Fibroblast of peridontal ligament (primary cell): ENCODE measurements around the gene OR1J2.
"Not testable (repeated sequence)": the region's sequence is repeated elsewhere in the genome, so short reads cannot be mapped to it uniquely, and the experiment has no call there.

Experiments
- DNase-seq: peaks from one replicate; pipeline ENCODE4 v3.0.0-alpha.2; 2010; ENCODE audit errors: extremely low read depth

OR1J2 gene, protein sequence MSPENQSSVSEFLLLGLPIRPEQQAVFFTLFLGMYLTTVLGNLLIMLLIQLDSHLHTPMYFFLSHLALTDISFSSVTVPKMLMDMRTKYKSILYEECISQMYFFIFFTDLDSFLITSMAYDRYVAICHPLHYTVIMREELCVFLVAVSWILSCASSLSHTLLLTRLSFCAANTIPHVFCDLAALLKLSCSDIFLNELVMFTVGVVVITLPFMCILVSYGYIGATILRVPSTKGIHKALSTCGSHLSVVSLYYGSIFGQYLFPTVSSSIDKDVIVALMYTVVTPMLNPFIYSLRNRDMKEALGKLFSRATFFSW

DNA sequence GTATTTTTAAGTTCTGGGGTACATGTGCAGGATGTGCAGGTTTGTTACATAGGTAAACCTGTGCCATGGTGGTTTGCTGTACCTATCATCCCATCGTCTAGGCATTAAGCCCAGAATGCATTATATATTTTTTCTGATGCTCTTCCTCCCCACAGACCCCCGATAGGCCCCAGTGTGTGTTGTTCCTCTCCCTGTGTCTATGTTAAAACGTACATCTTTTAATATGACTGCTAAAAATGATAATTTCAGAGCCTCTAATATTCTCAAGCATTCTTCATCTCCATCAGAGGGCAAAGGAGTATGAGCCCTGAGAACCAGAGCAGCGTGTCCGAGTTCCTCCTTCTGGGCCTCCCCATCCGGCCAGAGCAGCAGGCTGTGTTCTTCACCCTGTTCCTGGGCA lies at the start of gene OR1J2:
Gene OR1J2 (plus strand): TSS at position 301 of the 400 bp plus-strand sequence. CDS start 0 bp downstream, at position 301.
- no peak for DNase-seq

DNA sequence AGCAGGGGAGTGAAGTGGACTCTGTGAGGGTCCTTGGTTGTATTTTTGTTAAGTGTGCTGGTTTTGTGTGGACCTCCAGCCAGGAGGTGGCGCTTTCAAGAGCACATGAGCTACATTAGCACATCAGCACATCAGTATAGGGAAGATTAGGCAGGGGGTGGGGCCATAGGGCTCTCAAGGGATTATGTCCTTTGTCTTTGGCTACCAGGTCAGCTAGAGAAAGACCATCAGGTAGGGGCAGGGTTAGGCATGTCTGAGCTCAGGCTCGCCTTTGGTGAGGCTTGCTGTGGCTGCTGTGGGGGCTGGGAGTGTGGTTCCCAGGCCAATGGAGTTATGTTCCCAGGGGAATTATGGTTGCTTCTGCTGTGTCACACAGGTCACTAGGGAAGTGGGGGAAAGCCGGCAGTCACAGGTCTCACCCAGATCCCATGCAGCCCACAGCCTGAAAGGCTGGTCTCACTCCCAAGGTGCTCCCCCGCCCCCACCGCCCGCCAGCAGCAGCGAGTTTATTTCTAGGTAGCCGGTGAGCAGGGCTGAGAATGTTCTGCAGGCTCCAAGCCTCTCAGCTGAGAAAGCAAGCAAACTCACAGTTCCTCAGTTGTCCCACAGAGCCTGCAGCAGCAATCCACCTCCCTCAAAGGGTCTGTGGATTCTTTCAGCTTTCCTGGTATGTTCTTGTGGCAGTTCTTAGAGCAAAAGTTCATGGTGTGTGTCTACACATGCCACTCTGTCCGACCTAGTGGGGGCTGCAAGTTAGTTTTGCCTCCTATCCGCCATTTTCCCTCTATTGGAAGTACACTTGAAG lies 46.6 kb upstream of the OR1J2 start:
- DNase-seq, result no peak

DNA sequence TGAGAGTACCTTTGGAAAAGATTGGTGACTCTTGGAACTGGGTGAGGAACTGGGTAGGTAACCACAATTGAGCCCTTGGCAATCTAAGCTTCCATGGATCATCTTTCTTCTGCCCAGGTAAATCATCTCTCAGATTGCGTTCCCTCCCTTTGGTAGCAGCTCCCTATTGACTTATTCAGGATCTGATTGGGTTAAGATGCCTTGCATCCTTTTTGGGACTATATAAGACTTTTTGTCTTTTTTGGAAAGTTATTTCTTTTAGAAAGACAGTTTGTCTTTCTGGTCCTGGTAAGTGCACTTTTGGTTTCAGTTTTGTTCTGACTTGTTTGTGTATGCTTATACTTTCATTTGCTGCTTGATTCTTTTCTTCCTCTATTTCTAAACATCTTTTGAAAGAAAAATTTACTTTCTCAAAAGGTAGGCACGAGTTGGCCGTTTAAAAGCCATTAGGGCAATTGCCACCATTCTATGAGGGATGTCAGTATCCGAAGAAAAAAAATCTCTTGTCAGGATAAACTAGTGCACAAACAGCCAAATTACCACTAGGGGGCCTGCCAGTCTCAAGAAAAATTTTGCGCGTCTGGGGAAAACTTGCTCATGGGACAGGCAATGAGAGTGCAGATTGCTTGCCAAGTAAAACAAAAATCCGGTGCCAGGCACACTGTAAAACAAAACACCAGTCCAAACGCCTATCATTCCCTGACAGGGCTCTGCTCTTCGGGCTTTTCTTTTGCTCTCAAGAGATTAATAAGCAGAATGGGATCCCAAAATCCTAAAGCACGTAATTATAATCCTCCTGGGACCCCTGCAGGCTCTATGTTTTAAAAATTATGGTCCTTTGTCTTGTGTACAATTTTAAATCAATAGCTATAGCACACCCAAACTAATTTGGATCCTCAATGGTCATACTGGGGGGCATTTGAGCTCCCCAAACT lies 45.7 kb upstream of the OR1J2 start:
- peak; percentile 97 for DNase-seq

DNA sequence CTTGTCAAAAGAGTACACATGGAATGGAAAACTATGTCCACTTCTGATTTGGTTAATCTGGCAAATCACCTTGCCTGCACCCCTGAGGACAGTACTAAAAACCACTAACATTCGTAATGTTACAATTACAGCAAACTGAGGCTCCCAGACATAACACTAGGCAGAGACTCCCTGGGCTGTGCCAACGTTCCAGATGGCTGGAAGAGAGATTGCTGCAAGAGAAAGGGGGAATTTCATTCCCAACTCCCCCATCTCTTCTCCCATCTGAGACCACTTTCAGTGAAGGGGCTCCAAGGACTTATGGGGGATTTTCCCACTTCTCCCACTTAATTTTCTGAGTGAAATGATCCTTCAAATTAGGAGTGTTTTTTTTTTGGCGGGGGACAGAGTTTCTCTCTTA lies 44.1 kb upstream of the OR1J2 start:
- no peak for DNase-seq

DNA sequence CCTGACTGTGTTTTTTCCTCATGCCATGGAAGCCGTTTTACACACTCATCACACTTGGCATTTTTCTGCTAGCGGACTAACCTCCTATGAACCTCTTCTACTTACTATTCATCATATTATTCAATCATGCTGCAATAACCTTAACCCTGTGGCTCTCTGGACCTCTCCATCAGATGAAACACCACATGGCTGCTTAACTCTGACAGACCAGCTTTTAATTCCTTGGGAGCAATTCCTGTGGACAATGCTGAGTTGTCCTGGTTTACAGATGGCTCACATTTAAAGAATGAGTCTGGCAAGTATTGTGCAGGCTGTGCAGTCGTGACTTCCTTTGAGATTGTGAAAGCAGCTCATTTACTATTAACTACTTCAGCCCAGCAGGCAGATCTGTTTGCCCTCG lies 41.9 kb upstream of the OR1J2 start:
- DNase-seq, result peak; percentile 93

DNA sequence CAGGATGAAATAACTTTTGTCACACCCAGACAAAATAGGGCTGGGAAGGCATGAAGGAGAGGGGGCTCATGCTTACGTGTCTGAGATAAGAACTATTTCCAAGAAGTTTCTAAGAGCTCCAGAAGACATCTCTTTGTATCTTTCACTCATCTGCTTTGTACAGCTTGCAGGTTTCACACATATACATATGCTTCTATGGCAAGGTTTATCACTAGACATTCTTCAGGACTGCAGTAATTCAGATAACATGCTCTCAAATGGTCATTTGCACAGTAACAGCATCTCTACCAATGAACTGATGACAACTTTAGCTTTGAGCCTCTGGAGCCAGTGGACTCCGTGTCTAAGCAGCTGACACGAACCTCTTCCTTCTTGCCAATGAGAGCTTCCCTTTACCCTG lies 36.0 kb upstream of the OR1J2 start:
- DNase-seq, result no peak

DNA sequence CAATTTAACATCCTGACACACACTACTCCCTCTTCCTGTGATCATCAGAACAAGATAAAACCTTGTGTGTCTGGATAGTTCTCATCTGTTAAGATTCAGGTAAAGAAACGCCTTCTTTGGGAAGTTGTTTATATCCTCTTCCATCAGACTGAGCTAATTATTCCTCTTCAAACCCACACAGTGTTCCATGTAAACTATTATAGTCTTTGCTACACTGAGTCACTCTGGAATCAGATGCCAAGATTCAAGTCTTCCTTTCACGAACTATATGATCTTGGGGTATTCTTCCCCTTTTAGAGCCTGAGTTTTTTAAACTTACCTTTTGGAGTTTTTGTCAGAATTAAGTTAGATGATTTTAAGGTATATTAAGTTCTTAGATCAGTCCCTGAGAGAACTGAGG lies 34.9 kb upstream of the OR1J2 start:
- DNase-seq, result peak; percentile 21

DNA sequence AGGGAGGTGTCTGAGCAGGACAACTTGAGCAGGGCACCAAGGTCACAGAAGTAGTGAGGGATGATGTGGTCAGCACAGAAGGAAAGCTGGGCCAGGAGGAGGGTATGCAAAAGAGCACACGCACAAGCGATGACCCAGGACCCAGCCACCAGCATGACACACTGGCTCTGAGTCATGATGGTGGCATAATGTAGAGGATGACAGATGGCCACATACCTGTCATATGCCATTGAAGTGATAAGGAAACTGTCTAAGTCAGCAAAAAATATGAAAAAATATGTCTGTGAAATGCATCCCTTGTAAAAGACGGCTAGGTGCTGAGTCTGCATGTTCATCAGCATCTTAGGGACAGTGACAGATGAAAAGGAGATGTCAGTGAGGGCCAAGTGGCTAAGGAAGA lies 33.3 kb upstream of the OR1J2 start:
- DNase-seq, result no peak

DNA sequence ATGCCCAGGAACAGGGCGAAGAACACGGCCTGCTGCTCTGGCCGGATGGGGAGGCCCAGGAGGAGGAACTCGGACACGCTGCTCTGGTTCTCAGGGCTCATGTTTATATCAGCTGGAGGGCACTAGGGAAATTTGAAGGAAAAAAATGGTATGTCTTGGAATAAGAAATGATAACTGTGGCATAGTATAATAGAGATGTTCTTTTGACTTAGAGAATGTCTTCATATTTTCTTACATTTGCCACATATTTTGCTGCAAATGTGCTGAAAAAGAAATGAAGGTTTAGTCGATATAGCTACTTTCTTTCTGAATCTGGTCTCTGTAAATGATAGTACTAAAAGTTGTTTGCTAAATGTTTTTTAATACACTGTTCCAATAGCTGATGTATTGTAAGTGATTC lies 32.8 kb upstream of the OR1J2 start, which contains the start of gene OR1J1:
Gene OR1J1 (minus strand): TSS at position 101 of the 400 bp plus-strand sequence. CDS start 0 bp downstream, at position 101.
- no peak for DNase-seq

DNA sequence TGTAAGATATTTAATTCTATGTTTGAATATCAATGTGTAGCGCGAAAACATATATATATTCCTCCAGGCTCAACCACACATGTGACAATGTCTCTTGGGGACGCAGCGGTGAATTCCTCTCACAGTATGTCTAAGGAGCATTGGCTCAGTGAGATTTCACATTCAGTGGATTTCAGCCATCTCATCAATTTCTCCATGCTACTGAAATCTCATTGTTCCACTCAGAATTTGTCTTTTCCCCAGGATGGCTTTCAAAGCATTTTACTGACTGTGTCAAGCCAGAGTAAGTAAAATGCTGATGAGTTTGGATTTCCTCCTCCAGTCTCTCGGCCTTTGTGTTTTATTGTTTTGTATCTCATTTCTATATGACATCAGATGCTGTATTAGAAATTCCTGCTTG lies 31.5 kb upstream of the OR1J2 start:
- DNase-seq, result no peak

DNA sequence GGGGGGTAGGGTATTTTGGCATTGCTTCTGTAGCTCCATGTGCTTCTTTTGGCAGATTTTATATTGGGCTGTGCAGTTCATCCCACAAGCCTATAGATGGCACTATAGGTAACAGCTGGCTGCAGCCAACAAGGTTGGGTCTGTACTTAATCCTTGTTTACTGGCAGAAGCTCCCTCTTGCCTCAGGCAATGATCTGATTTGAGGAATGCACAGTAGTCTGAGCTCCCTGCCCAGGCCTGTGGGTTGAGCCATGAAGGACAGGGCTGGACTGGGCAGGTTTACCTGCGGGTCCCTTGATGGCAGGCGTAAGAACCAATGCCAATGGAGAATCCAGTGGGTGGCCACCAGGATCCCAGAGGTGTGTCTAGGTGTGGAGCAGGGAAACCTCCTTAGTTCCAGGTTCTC lies 11.7 kb upstream of the OR1J2 start:
- peak; percentile 42 for DNase-seq

DNA sequence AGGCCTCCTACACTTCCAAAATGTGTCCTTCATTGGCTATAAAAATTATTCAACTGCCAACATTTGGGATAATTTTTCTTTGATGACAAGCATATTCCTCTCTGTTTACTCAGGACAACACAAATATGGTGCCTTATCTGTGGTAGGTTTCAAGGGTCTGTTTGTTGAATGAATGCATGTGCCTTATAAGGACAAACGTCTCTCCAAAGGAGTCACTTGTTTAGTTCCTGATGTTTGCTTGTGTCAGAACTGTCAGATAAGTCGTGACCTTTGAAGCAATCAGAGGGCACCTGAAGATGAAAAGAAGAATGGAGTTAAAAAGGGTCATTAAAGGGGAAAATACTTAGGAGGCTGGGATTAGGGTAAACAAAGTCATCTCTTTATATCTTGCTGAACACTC lies 3.6 kb upstream of the OR1J2 start:
- DNase-seq, result no peak

DNA sequence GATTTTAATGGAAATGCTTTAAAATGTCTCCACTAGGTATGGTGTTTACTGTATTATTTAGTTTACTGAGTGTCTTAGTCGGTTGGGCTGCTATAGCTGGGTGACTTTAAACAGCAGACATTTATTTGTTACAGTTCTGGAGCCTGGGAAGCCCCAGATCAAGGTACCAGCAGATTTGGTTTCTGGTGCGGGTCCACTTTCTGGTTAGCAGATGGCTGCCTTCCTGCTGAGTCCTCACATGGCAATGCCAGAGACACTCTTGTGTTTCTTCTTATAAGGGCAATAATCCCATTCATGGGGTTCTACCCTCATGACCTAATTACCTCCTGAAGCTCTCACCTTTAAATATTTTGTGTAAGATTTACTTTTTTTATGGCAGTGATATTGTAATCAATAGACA lies 7.6 kb downstream of the OR1J2 start:
- no peak for DNase-seq

DNA sequence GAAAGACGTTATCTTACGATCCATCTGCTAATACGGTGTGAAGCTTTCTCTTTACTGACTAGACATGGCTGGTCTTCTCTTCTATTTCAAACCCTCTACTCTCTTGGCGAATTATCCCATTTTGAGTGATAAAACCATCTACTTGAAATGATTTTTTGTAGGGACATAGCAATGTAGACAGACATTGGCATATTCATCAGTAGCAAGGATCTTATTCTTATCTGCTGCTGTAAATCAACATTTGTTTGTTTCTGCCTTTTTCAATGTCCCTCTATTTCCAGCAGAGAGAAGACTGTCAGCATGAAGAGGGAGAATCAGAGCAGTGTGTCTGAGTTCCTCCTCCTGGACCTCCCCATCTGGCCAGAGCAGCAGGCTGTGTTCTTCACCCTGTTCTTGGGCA lies 8.2 kb downstream of the OR1J2 start, which contains the start of gene OR1J4:
Gene OR1J4 (plus strand): TSS at position 301 of the 400 bp plus-strand sequence. CDS start 0 bp downstream, at position 301.
- no peak for DNase-seq

DNA sequence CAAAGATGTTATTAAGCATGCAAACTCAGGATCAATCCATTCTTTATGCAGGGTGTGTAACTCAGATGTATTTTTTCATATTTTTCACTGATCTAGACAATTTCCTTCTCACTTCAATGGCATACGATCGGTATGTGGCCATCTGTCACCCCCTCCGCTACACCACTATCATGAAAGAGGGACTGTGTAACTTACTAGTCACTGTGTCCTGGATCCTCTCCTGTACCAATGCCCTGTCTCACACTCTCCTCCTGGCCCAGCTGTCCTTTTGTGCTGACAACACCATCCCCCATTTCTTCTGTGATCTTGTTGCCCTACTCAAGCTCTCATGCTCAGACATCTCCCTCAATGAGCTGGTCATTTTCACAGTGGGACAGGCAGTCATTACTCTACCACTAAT lies 8.8 kb downstream of the OR1J2 start:
- DNase-seq, result no peak

DNA sequence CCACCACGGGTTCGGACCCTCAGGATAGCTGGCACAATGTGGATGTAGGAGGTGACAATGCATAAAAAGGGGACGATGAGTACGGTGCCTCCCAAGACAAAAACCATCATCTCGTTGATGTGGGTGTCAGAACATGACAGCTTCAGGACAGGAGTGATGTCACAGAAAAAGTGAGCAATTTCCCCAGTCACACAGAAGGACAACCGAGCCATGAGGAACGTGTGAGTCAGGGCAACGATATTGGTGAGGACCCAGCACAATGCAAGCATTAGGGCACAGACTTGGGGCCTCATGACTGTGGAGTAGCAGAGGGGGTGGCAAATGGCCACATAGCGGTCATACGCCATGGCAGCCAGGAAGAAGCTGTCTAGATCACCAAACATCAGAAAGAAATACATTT lies 16.0 kb downstream of the OR1J2 start:
- no peak for DNase-seq

DNA sequence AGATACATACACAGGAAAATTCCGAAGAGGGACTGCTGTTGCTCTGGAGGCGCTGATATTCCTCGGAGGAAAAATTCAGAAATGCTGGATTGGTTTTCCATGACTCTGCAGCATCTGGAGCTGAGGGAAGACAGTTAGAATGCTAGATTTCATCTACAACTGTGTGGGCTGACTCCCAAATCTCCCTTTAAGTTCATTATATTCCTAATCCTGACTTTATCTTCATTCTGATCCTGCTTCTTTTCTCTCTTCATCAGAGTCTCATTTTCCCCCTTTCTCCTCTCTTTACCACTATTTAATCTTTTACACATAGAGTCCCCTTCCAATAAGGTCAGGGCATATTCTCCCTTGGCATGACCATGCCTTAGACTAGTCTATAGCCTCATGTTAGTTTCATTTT lies 16.6 kb downstream of the OR1J2 start, which contains the start of gene OR1N1:
Gene OR1N1 (minus strand): TSS at position 101 of the 400 bp plus-strand sequence. CDS start 0 bp downstream, at position 101.
- DNase-seq, result no peak

DNA sequence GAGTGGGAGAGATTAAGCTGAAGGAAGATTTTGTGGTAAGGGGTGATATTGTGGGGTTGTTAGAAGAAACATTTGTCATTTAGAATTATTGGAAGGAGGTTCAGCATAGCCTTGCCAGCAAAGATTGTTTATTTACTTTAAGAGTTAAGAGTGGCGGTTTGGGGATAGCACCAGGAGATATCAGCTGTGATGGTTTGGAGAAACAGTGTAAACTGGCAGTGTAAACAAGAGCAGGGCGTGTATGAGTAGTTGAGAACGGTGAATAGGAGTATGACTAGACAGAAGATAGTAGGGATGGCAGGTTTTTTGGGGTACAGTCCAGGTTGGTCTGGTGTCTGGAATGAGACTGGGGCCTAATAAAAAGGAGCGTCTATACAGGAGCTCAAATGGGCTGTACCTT lies 20.6 kb downstream of the OR1J2 start:
- DNase-seq, result not testable (repeated sequence)

DNA sequence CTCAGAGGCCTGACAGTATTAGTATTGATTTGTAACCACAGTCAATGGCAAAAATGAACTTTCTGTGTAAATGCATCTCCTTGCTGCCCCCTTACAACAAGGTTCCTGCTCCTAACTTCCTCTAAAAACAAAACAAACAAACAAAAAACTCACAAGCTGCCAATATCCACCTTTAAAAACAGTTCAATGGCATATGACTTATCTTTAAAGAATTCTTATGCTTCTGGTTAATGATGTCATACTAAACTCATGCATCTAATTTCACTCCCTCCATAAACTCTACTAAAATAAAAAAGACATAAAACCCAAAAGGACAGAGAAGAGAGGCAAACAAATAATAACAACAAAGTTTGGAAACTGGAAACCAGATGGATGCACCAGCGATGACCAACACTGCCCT lies 25.5 kb downstream of the OR1J2 start:
- peak; percentile 4 for DNase-seq

DNA sequence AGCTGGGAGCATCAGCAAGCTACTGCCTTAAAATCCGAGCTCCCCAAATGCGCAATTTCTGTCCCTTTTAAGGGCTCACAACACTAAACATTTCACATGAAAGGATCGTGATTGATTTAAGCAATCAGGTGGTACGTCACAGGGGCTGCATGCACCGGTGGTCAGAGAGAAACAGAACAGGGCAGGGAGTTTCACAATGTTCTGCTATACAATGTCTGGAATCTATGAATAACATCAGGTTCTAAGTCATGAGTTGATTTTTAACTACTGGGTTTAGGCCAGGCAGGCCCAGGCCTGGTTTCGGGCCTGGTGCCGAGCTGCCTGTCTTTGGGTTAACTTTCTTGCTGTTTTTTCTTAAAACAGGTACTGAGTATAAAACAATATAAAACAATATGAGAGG lies 26.5 kb downstream of the OR1J2 start:
- not testable (repeated sequence) for DNase-seq

DNA sequence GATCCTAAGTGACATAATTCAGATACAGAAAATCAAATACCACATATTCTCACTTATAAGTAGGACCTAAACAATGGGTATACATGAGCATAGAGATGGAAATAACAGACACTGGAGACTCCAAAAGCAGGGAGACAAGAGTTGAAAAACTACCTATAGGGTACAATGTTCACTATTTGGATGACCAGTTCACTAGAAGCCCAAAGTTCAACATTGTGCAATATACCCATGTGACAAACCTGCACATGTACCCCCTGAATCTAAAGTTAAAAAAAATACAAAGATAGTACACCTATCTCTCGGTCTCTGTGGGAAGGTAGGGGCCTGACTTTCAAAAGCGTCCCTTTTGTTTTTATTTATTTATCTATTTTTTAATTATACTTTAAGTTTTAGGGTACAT lies 28.2 kb downstream of the OR1J2 start:
- no peak for DNase-seq

DNA sequence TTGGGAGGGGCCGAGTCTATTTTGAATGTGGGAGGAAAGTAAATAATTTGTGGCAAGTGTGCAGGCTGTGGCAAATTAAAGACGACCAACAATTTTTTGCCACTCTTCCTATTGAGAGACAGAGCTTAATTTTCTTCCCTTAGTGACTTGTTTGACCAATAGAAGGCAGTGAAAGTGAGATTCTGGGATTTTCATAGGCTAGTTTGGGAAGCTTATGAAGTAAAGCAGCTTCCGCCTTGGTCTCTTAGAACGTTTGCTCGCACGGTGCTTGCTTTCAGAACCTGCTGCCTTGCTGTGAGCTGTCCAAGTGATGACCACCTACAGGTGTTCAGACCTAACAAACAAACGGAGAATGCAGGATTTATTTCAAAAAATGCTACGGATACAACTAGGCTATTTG lies 35.6 kb downstream of the OR1J2 start:
- DNase-seq, result peak; percentile 1
